Middle frontal gyrus (tissue), 1 donor: ENCODE results near the gene TPMT.
"Not testable (repeated sequence)": the region's sequence is repeated elsewhere in the genome, so short reads cannot be mapped to it uniquely, and the experiment has no call there.

Source experiments
- DNase-seq: peaks from one replicate; pipeline ENCODE4 v3.0.0-alpha.2; 2015; ENCODE audit warnings: low spot score; ENCODE audit errors: extremely low spot score

Gene TPMT

GRCh38 chr6:18154507-18155149, at the start of gene TPMT:
TPMT (minus strand) TSS chr6:18155077; CDS start chr6:18149127, 5,950 bp downstream.
- DNase-seq: no peak

GRCh38 chr6:18203786-18204185, 48.9 kb upstream of the TPMT start:
- DNase-seq: no peak

- DNase-seq: no peak
Measured at GRCh38 chr6:18192026-18192425, 37.1 kb upstream of the TPMT start.

DNA sequence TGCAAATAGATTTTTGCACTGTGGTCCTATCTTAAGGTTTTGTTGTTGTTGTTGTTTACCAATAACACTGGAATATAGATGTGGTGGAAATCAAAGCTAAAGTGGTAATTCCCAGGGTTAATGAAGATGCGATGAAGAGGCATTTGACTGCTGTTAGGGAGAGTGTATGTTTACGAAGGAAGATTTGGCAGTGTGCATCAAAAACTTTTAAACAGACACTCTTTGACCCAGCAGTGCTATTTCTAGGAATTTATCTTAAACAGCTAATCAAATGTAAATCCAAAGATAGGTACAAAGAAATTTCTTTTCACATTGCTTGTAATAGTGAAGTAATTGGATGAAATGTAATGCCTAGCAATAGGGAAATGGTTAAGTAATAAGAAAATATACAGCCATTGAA, 34.3 kb upstream of the TPMT start:
- DNase-seq: no peak

DNA sequence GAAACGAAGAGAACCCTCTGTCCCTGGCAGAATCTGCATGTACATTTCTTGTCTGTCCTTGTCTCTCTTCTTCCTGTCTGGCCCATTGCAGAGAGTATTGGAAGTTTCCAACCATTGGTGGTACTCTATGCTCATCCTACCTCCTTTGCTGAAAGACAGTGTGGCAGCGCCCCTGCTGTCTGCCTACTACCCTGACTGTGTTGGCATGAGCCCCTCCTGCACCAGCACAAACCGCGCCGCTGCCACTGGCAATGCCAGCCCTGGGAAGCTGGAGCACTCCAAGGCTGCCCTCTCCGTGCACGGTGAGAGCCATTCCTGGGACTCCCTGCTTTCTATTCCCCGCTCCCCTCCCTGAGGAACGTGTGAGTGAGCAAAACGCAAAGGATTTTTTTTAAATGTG, 32.8 kb upstream of the TPMT start:
- no peak for DNase-seq

DNA sequence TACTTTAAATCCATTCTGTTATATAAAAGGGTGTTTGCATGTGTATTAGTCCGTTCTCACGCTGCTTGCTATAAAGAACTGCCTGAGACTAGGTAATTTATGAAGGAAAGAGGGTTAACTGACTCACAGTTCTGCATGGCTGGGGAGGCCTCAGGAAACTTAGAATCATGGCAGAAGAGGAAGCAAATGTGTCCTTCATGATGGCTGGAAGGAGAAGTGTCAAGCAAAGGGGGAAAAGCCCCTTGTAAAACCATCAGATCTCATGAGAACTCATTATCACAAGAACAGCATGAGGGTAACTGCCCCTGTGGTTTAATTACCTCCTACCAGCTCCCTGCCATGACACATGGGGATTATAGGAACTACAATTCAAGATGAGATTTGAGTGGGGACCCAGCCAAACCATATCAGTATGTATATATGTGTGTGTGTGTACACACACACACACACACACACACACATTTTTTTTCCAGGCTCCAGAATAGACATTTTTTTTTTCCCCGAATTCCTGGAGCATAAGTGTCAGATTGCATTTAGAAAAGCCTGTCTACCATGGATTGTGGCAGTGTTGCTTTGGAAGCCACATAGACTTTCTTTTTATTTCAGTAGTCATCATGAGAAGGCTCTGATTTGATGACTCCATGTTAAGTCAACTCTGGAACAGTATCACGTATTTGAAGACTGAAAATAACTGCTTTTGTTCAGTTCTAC, 31.8 kb upstream of the TPMT start:
- no peak for DNase-seq

DNA sequence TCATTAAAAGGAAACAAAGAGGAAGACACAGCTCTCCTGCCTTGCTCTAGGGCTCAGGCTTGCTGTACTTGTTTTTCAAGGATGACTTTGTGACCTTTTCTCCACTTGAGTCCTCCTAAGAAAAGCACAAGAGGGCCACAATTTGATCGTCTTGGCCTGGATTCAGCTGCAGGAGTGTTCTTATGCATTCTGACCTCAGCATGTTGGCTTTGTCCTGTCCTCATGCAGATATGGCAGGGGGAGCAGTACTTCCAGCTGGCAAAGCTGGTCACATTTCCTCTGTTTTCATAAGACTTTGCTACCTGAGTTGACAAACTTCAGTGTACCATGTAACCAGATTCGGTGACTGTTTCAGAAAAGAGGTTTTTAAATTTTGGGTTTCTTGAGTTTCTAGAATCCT, 31.2 kb upstream of the TPMT start:
- DNase-seq: no peak

DNA sequence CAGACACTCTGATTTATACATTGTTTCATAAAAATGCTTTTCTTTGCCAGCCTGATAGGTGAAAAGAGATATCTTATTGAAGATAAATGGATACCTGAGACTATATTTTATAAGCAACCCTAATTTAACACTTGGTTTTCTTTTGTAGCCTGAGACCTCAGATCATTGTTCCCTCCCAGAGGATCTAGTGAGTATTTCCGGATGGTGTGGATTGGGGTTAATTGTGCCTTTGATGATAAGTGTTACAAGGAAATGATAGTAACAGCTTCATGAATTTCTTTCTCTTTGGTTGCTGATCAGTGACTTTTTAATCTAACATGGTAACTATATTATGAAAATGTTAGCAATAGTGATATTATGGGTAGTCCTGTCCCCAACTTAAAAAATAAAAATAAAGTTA, 30.7 kb upstream of the TPMT start:
- no peak for DNase-seq

DNA sequence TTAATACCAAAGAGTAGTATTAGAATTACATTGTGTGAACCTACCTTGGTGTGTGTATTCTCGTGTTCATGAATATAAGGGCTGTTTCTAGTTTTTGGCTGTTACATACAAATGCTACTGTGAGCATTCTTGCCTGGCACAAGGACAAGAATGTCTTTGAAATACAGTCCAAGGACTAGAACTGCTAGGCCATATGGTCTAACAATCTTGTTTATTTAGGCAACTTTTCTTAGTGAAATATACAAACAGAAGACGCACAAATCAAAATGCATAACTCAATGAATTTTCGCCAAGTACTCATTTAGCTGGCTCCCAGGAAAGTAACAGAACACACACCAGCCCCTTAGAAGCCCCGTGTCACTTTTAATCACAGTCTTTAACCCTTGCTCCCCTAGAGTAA, 28.9 kb upstream of the TPMT start:
- DNase-seq: no peak

- DNase-seq: no peak
Measured at GRCh38 chr6:18182568-18182967, 27.7 kb upstream of the TPMT start.

DNA sequence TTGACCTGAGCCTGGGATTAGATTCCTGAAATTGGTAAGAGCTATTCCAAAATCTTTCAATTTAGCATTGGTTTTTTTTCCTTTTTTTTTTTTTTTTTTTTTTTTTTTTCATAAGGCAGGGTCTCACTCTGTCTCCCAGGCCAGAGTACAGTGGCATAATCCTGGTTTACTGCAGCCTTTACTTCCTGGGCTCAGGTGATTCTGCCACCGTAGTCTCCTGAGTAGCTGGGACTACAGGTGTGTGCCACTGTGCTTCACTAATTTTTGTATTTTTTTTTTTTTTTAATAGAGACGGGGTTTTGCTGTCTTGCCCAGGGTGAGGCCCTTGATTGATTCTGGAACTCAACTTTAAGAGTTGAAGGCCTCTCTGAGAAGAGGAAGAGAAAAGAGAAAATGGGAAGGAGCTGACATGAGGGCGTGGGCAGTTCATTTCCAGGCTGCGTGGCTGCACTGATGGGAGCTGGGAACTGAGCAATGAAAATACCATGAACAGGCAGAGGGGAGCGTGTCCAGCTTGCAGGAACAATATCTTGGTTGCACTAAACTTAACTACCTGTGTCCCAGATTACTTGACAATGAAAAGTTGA, 25.0 kb upstream of the TPMT start:
- DNase-seq: no peak

DNA sequence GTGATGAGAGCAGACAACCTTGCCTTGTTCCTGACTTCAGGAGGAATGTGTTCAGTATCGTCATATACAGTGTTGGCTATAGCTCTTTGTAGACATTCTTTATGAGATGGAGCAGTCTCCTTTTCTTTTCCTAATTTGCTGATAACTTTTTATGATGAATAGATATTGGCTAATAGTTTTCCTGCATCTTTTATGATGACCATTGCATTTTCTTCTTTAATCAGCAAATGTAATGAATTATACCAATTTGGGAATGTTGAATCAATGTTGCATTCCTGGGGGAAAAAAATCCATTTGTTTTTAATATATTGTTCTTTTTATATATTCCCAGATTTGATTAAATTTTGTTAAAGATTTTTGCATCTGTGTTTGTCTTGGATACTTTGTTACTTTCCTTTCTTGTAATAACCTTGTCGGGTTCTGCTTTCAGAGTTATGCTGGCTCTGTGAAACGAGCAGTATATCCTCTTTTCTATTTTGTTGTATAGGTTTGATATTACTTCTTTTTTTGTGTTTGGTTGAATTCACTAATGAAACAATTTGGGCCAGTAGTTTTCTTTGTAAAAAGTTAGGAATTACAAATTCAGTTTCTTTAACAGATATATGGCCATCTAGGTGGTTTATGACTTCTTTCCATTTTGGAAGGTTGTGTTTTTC, 24.2 kb upstream of the TPMT start:
- DNase-seq: no peak

GRCh38 chr6:18177286-18177965, 22.5 kb upstream of the TPMT start:
- no peak for DNase-seq

DNA sequence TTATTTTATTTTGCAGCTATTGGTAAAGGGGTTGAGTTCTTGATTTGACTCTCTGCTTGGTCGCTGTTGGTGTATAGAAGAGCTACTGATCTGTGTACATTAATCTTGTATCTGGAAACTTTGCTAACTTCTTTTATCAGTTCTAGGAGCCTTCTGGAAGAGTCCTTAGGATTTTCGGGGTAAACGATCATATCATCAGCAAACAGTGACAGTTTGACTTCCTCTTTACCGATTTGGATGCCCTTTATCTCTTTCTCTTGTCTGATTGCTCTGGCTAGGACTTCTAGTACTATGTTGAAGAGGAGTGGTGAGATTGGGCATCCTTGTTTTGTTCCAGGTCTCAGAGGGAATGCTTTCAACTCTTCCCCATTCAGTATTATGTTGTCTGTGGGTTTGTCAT, 21.3 kb upstream of the TPMT start:
- DNase-seq: not testable (repeated sequence)

GRCh38 chr6:18171871-18172270, 17.0 kb upstream of the TPMT start:
- DNase-seq: no peak

- DNase-seq: no peak
Measured at GRCh38 chr6:18168264-18168663, 13.4 kb upstream of the TPMT start.

GRCh38 chr6:18166312-18167036, 11.6 kb upstream of the TPMT start:
- no peak for DNase-seq

GRCh38 chr6:18165751-18166150, 10.9 kb upstream of the TPMT start:
- no peak for DNase-seq

GRCh38 chr6:18162401-18162800, 7.5 kb upstream of the TPMT start:
- no peak for DNase-seq

GRCh38 chr6:18161431-18161830, 6.6 kb upstream of the TPMT start:
- no peak for DNase-seq

- no peak for DNase-seq
Measured at GRCh38 chr6:18160911-18161310, 6.0 kb upstream of the TPMT start.
